Ovary (tissue), 3 donors: ENCODE data around the gene OR6Q1.

Experiments used
- EP300 ChIP-seq: sonication (generic); formaldehyde crosslinking; IDR thresholded peaks from one replicate; pipeline ENCODE4 v1.6.1; 2017; ENCODE audit warnings: antibody characterized with exemption
- POLR2A ChIP-seq: fragments of 450-650 bp; IDR thresholded peaks from one replicate; pipeline ENCODE4 v1.6.1; 2017; ENCODE audit warnings: antibody characterized with exemption, mild to moderate bottlenecking, moderate library complexity
- TF ChIP-seq, protein P1 (sequence below), 3 donors: fragments of 450-650 bp in 2 of 3; fragments of 200-600 bp in 1 of 3; IDR thresholded peaks; one replicate each; pipeline versions ENCODE4 v1.5.1 to v1.8.0; 2016 to 2022; ENCODE audit warnings: antibody characterized with exemption in 3 of 3, mild to moderate bottlenecking in 1 of 3
- donor health status: DM: no; HTN: no; CAD: no.

DNA sequence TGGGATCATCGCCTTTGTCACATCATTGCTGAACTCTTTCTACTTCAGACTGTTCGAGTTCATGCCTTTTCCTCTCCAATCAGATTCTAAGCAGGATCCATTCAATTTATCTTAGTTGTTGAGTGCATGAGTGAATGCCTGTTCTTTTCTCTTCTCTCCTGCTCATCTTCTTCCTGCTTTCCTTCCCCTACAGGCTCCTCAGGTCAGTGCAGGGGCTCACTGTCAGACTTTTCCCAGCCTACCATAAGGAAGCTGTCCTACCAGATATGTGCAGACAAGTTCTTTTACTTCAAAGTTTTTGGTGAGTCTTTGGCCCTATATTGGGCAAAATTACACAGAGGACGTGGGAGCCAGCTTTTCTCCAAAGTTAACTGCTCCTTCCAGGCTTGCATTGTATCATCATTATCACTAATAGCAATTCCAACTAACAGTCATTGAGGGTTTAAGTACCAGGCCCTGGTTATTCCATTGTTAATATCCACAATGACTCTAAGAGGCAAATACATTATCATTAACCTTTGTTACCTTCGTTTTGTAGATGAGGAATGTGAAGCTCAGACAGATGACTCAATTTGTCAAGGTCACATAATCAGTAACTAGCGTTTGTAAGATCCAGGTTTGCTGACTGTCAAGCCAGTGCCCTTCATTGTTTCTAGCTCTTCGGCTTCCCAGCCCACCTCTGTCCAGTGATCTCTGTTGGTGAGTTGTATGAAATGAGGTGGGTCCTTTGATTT, 30.4 kb downstream of the OR6Q1 start:
- TF ChIP-seq, protein P1, sequence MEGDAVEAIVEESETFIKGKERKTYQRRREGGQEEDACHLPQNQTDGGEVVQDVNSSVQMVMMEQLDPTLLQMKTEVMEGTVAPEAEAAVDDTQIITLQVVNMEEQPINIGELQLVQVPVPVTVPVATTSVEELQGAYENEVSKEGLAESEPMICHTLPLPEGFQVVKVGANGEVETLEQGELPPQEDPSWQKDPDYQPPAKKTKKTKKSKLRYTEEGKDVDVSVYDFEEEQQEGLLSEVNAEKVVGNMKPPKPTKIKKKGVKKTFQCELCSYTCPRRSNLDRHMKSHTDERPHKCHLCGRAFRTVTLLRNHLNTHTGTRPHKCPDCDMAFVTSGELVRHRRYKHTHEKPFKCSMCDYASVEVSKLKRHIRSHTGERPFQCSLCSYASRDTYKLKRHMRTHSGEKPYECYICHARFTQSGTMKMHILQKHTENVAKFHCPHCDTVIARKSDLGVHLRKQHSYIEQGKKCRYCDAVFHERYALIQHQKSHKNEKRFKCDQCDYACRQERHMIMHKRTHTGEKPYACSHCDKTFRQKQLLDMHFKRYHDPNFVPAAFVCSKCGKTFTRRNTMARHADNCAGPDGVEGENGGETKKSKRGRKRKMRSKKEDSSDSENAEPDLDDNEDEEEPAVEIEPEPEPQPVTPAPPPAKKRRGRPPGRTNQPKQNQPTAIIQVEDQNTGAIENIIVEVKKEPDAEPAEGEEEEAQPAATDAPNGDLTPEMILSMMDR (IDR thresholded peaks at IDR 0.05): no peak
- TF ChIP-seq POLR2A (no peak), EP300 (no peak)
